Measurements from ENCODE around the gene IGSF9B.

Gene IGSF9B

DNA sequence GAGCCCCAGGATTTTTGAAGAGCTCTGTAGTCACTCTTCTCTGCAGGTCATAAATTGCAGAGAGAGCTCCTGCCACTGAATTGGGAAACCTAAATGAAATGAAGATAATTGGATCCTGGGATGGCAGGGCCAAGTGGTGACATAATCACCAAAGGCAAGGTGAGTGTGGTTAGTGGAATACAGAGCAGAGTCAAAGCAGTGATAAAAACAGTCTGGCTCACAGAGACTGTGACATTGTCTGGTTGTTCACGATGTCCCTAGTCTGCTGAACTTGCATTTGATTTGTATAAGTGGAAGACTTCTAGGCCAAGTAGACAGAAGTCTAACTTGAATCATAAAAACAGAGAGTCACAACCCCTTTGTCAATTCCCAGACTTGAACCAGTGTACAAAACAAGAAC is 84.6 kb downstream of the IGSF9B start:
- DNase-seq (ENCODE audit: low read depth in 2 of 3, low spot score in 1 of 3) = no peak

DNA sequence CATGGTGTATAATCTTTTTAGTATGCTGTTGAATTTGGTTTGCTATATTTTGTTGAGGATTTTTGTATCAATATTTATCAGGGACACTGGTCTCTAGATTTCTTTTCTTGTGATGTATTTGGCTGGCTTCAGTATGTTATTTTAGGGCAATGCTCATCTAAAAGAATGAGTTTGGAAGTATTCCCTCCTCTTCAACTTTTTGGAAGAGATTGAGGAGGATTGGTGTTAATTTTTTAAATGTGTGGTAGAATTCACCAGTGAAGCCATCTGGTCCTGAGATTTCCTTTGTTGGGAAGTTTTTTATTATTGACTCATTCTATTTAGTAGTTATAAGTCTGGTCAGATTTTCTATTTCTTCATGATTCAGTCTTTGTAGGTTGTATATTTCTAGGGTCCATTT is 89.3 kb downstream of the IGSF9B start:
- no peak for DNase-seq (ENCODE audit: low read depth in 2 of 3, low spot score in 1 of 3)

DNA sequence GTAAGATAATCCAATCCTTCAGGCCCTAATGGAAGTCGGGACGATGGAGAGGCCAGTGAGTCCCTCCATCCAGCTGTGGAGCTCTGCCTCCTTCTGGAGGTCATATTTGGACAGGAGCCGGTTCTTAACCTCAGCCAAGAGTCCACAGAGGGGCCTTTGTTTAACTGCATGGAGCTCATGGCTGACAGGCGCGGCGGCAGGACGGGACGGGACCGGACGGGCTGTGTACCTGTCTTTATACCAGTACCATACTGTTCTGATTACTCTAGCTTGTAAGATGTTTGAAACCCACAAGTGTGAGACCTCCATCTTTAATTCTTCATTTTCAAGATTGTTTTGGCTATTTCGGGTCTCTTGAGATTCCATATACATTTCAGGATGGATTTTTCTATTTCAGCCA is 91.3 kb downstream of the IGSF9B start:
- DNase-seq (ENCODE audit: low read depth in 2 of 3, low spot score in 1 of 3) = no peak

DNA sequence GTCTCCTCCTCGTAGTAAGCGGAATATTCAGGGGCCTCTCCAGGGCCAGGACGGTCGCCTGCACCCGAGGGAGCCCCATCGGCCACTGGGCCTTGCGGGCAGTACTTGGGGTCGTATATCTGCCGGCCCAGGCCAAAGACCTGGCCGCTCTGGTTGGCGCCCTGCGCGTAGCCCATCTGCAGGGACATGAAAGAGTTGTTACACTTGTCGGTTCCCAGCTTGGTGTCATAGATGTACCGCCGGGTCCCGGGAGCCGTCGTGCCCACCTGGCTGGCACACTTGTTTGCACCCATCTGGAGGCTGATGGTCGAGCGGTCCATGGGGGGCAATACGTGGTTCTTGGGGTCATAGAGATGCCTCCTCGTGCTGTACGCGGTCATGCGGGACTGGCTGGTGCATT is 92.0 kb downstream of the IGSF9B start:
- no peak for DNase-seq (ENCODE audit: low read depth in 2 of 3, low spot score in 1 of 3)

DNA sequence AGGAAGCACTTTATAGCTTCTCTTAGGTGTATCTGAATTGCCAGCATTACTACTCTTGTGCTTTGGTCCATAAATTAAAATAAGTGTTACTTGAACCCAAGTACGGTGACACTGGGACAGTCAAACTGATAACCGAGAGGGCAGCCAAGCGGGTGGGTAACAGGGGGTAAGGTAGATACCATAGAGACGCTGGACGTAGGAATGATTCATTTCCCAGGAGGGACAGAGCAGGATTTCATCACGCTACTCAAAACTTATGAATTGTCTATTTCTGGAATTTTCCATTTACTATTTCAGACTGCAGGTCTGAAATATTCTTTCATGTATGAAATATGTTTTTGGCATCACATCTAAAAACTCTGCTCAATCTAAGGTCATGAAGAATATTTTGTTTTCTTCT is 96.6 kb downstream of the IGSF9B start:
- DNase-seq (ENCODE audit: low read depth in 2 of 3, low spot score in 1 of 3) = no peak
